IPS DF 6.9 (cell line): ENCODE data around the gene CD3G.

Source experiments
- DNase-seq: peaks from one replicate; pipeline ENCODE4 v3.0.0-alpha.2; 2013; ENCODE audit warnings: low read depth, low spot score
- H3K27ac ChIP-seq: one replicate; pipeline ENCODE4 v1.5.1; 2013; ENCODE audit warnings: low read length, control low read depth
- H3K27me3 ChIP-seq: 2 replicates; pipeline ENCODE4 v1.6.1; 2013; ENCODE audit warnings: mild to moderate bottlenecking, low read length; ENCODE audit not compliant: control insufficient read depth, insufficient read depth
- H3K36me3 ChIP-seq: 2 replicates; pipeline ENCODE4 v1.6.1; 2013; ENCODE audit warnings: low read length; ENCODE audit not compliant: control insufficient read depth, insufficient read depth
- H3K4me1 ChIP-seq: 2 replicates; pipeline ENCODE4 v1.6.1; 2013; ENCODE audit warnings: low read length; ENCODE audit not compliant: control insufficient read depth, insufficient read depth
- H3K4me3 ChIP-seq: 2 replicates; pipeline ENCODE4 v1.5.1; 2013; ENCODE audit warnings: mild to moderate bottlenecking, low read length
- H3K9me3 ChIP-seq: 2 replicates; pipeline ENCODE4 v1.6.1; 2013; ENCODE audit warnings: low read length, inconsistent platforms; ENCODE audit not compliant: control insufficient read depth, insufficient read depth
- WGBS: extraction: QIAGEN DNeasy Blood & Tissue Kit; methylation state at CpG from one replicate; pipeline ENCODE4 v1.1.7; 2013; ENCODE audit warnings: mixed read lengths, missing lambda C conversion rate; ENCODE audit not compliant: insufficient read length, insufficient coverage; 5-methylcytosine and 5-hydroxymethylcytosine counted together

Gene CD3G

DNA sequence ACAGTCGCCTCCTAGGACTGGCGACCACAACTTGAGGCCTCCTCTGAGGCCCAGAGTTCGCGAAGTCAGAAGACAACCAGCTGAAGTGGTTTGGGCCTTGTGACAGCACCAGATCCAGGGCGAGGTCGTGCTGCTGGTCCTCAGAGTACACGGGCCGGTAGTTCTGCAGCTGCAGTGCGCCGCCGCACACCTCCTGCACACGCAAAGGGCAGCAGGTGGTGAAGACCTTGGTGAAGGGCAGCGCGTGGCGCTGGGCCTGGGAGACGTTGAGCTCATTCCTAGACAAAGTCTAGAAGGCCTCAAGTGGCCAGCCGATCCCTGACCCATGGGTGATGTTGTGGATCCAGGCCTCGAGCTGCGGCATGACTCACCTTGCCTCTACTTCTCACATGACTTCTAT, 21.4 kb upstream of the CD3G start:
- no peak for DNase-seq
- no CpG with 5 or more reads among the region's 19 CpGs for WGBS
- Histone ChIP-seq H3K9me3 (no peaks in the 10 kb centered on the region), H3K27ac (no peak overlapping the region), H3K27me3 (no peaks in the 10 kb centered on the region), H3K36me3 (no peaks in the 10 kb centered on the region), H3K4me3 (no peak overlapping the region; the same call in 1 of the 2 replicates), H3K4me1 (peaks cover 1% of the 10 kb centered on the region; the same call in 1 of the 2 replicates)

DNA sequence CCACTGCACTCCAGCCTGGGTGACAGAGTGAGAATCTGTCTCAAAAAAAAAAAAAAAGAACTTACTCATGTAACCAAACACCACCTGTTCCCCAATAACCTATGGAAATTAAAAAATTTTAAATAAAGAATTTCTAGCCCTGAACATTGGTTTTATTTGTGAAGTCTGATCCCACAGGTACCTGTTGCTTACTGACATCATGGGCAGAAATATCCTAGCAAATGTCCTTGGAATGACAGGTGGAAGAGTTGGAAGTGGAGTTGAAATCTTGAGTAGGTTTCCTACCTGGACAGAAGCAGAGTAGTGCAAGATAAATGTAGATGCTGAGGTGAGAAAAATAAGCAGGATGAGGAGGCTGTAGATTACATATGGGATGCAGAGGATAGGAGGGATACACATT, 18.9 kb upstream of the CD3G start:
- Histone ChIP-seq H3K27ac (no peak overlapping the region), H3K27me3 (no peaks in the 10 kb centered on the region), H3K9me3 (no peaks in the 10 kb centered on the region), H3K4me3 (no peak overlapping the region), H3K4me1 (peaks cover 1% of the 10 kb centered on the region; the same call in 1 of the 2 replicates), H3K36me3 (no peaks in the 10 kb centered on the region)
- DNase-seq = no peak

DNA sequence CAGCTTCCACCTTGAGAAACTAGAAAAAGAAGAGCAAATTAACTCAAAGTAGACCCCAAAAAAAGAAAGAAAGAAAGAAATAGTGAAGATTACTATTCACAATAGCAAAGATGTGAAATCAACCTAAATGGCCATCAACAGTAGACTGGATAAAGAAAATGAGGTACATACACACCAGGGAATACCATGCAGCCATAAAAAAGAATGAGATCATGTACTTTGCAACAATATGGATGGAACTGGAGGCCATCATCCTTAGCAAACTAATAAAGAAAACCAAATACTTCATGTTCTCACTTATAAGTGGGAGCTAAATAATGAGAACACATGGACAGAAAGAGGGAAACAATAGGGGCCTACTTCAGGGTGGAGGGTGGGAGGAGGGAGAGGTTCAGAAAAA, 15.4 kb upstream of the CD3G start:
- Histone ChIP-seq H3K36me3 (no peaks in the 10 kb centered on the region), H3K27me3 (no peaks in the 10 kb centered on the region), H3K4me3 (no peak overlapping the region), H3K9me3 (no peaks in the 10 kb centered on the region), H3K4me1 (no peaks in the 10 kb centered on the region), H3K27ac (no peak overlapping the region)
- no peak for DNase-seq

DNA sequence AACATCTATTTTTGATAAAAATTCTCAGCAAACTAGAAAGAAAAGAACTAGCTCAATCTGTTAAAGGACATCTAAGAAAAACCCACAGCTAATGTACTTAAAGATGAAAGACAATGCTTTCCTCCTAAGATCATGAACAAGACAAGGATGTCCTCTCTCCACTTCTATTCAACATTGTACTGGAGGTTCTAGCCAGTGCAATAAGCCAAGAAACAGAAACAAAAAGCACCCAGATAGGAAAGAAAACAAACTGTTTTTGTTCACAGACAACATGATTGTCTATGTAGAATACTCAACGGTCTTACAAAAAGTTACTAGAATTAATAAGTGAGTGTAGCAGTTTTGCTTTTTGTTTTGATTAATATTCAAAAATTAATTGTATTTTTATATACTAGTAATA, 9.4 kb upstream of the CD3G start:
- WGBS = no CpG with 5 or more reads among the region's 1 CpG

DNA sequence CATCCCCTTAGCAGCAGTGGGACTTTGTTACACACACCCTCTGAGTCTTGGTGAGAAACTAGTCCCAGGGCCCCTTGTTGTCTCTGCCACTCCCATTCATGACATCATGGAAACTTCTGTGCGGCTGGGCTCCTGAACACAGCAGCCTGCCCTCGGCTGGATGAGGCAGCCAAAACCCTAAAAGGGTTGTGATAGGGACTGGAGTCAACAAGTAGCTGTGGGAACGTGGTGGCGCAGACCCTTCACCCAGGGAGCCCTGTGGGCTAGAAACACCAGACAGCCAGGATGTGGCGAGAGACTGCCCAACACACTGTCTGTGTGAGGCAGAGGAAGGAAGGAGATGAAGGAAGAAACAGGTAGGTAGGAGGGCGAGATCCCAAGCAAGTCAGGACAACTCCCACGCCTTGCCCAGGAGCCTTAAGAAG, 5.5 kb upstream of the CD3G start:
- no peak overlapping the region for H3K4me3 ChIP-seq
- no peak for DNase-seq
- H3K9me3 ChIP-seq = no peaks in the 10 kb centered on the region
- H3K4me1 ChIP-seq = no peaks in the 10 kb centered on the region
- no CpG with 5 or more reads among the region's 7 CpGs for WGBS
- no peaks in the 10 kb centered on the region for H3K27me3 ChIP-seq
- H3K27ac ChIP-seq = no peak overlapping the region
- H3K36me3 ChIP-seq = no peaks in the 10 kb centered on the region

More for the DNA sequence above, 9.4 kb upstream of the CD3G start:
- no peaks in the 10 kb centered on the region for H3K9me3 ChIP-seq
- DNase-seq = no peak
- no peak overlapping the region for H3K4me3 ChIP-seq
- no peaks in the 10 kb centered on the region for H3K27me3 ChIP-seq
- no peaks in the 10 kb centered on the region for H3K36me3 ChIP-seq
- H3K4me1 ChIP-seq = no peaks in the 10 kb centered on the region
- H3K27ac ChIP-seq = no peak overlapping the region

DNA sequence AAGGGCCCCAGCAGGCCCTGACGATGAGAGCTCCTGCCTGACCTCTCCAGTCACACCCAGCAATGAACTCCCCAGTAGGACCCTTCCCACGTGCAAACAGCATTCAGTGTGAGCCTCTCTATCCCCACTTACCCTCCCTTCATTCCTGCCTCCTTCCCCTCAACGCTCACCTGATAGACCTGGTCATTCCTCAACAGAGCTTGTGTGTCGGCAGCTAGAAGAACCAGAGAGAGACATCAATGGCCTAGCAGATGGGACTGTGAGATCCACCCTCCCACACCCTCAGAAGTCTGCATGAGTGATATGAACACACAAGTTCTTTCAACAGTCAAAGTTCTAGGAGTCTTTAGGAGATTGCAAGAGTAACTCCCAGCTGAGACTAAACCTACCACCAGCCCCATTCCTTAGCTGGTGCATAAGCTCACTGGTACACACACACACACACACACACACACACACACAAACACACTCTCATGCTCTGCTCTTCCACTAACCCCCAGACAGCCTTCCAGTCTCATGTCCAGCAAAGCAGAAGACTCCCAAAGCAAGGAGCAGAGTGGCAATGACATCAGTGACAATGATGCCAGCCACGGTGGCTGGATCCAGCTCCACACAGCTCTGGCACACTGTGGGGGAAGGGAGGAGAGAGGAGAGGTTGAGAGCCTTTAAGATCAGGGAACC, 4.7 kb upstream of the CD3G start:
- no peak for DNase-seq
- Histone ChIP-seq H3K4me3 (no peak overlapping the region), H3K27ac (no peak overlapping the region), H3K4me1 (no peaks in the 10 kb centered on the region), H3K27me3 (no peaks in the 10 kb centered on the region), H3K36me3 (no peaks in the 10 kb centered on the region), H3K9me3 (no peaks in the 10 kb centered on the region)
- WGBS = no CpG with 5 or more reads among the region's 5 CpGs

DNA sequence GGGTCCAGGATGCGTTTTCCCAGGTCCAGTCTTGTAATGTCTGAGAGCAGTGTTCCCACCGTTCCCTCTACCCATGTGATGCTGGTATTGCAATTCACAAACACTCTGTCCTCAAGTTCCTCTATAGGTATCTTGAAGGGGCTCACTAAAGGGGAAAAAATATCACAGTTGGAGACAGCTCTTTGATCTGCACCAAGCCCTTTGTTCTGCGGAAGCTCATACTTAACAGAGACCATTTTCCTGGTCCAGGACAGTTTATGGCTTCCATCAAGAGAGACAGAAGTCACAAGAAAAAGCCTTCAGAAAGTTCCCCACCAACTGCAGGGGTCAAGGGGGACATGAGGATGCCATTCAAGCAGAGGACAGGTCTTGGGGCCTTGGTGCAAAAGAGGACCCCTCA, 3.7 kb upstream of the CD3G start:
- Histone ChIP-seq H3K36me3 (no peaks in the 10 kb centered on the region), H3K9me3 (no peaks in the 10 kb centered on the region), H3K27me3 (no peaks in the 10 kb centered on the region), H3K27ac (no peak overlapping the region), H3K4me1 (no peaks in the 10 kb centered on the region), H3K4me3 (no peak overlapping the region)
- WGBS = no CpG with 5 or more reads among the region's 3 CpGs
- no peak for DNase-seq

DNA sequence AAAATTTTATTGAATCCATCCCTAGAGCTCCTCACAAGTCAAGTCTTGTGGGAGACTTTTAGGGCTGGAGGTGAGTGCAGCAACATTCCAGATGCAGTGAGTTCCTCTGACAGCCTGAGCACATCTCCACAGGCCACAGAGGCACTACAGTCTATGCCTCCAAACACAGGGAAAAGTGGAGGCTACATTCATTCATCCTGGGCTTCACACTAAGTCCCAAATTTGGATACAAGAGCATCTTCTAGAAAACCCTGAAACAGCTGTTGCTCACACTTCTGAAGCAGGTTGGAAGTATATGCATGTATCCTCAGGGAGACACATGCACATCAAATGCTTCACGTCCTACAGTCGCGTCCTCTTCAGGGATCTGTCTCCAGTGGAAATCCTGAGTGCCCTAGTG, 2.9 kb upstream of the CD3G start:
- Histone ChIP-seq H3K4me1 (no peaks in the 10 kb centered on the region), H3K36me3 (no peaks in the 10 kb centered on the region), H3K27me3 (no peaks in the 10 kb centered on the region), H3K4me3 (no peak overlapping the region), H3K9me3 (no peaks in the 10 kb centered on the region), H3K27ac (no peak overlapping the region)
- no CpG with 5 or more reads among the region's 3 CpGs for WGBS
- no peak for DNase-seq

DNA sequence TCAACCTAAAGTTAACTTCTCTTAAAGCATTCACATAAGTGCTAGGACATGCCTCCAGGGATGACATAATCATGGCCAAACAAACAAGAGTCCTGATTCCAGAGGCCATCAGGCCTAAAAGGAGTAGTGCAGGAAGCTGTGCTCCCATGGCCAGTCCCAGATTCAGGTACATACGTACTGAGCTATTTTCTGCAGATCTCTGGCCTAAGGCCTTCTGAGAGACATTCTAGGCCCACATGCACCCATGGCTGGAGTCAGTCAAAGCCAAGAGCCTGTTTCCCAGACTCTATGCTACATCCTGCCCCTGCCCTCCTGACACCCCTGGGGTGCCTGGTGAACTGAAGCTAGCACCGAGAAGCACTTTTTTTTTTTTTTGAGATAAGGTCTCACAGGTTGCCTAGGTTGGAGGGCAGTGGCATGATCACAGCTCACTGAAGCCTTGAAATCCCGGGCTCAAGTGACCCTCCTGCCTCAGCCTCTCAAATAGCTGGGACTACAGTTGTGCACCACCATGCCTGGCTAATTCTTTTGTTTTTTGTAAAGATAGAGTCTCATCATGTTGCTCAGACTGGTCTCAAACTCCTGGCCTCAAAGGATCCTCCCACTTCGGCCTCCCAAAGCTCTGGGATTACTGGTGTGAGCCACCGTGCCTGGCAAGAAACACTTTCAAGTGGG, 2.2 kb upstream of the CD3G start:
- Histone ChIP-seq H3K36me3 (no peaks in the 10 kb centered on the region), H3K4me1 (no peaks in the 10 kb centered on the region), H3K4me3 (no peak overlapping the region), H3K27ac (no peak overlapping the region), H3K9me3 (no peaks in the 10 kb centered on the region), H3K27me3 (no peaks in the 10 kb centered on the region)
- no peak for DNase-seq
- no CpG with 5 or more reads among the region's 5 CpGs for WGBS

DNA sequence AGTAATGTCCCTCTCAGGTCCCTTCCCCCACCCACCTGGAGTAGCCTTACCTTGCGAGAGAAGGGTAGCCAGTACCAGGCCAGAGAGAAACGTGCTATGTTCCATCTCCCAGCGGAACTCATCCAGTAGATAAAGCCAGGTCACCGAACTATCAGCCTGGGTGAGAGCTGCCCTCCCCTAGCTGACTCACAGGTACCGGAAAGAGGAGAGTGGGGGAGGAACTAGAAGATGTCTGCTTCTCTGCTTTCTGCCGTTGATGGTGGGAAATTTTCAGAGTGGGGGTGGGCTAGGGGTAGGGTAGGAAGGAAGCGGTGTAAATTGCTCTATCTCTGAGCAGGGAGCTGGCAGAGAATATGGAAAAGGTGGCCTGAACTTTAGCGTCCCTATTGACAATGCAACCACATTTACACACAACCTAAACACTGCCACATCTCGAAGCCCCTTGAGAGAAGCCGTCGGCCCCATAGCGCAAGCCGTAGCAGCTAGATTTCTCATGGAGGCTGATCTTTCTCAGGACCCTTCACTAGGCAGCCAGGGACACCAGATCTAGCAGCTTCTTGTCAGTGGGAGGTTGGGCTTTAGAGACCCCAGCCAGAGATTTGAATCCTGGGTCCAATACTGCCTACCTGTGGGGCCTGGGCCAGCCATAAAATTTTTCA, 1.5 kb upstream of the CD3G start, which contains the start of gene CD3D:
Gene CD3D (minus strand): TSS at position 203 of the 659 bp plus-strand sequence. CDS start 98 bp downstream, at position 105.
- Histone ChIP-seq H3K27me3 (no peaks in the 10 kb centered on the region), H3K27ac (no peak within 1 kb of the TSS), H3K4me3 (no peak within 1 kb of the TSS), H3K4me1 (no peaks in the 10 kb centered on the region), H3K9me3 (no peaks in the 10 kb centered on the region), H3K36me3 (no peaks in the 10 kb centered on the region)
- no CpG with 5 or more reads among the region's 13 CpGs for WGBS
- no peak for DNase-seq
